HG03571 (cell line): Measurements from ENCODE around the gene FOXO4.
"Not testable (repeated sequence)": the region's sequence is repeated elsewhere in the genome, so short reads cannot be mapped to it uniquely, and the experiment has no call there.

ENCODE experiments used
- ATAC-seq: cut with Tn5 transposase; IDR thresholded peaks from one replicate; pipeline ENCODE4 v1.9.1; 2021; ENCODE audit not compliant: unreplicated experiment

Gene FOXO4

GRCh38 chrX:71095555-71095980 lies at the start of gene FOXO4:
FOXO4 (plus strand) TSS chrX:71095851; CDS start chrX:71096529, 678 bp downstream.
- peak; percentile 91 for ATAC-seq

- not testable (repeated sequence) for ATAC-seq
Observed at GRCh38 chrX:71047891-71048290, 47.8 kb upstream of the FOXO4 start.

GRCh38 chrX:71052721-71053120 lies 42.9 kb upstream of the FOXO4 start:
- ATAC-seq = no peak

GRCh38 chrX:71053217-71053621 lies 42.4 kb upstream of the FOXO4 start:
- peak; percentile 81 for ATAC-seq

- ATAC-seq = no peak
Observed at GRCh38 chrX:71056867-71057266, 38.8 kb upstream of the FOXO4 start.

- no peak for ATAC-seq
Observed at GRCh38 chrX:71057848-71058530, 37.7 kb upstream of the FOXO4 start.

GRCh38 chrX:71060127-71060526 lies 35.5 kb upstream of the FOXO4 start:
- ATAC-seq = no peak

GRCh38 chrX:71067089-71067488 lies 28.6 kb upstream of the FOXO4 start:
- no peak for ATAC-seq

- ATAC-seq = no peak
Observed at GRCh38 chrX:71067712-71068043, 28.0 kb upstream of the FOXO4 start.

- ATAC-seq = peak; percentile 98
Observed at GRCh38 chrX:71068044-71068918, 27.4 kb upstream of the FOXO4 start, which contains the start of gene SNX12. SNX12 (minus strand) TSS chrX:71068334; CDS start chrX:71068306, 28 bp downstream.

- no peak for ATAC-seq
Observed at GRCh38 chrX:71070531-71070930, 25.1 kb upstream of the FOXO4 start.

GRCh38 chrX:71081330-71082123 lies 14.1 kb upstream of the FOXO4 start:
- no peak for ATAC-seq

- no peak for ATAC-seq
Observed at GRCh38 chrX:71082124-71082647, 13.5 kb upstream of the FOXO4 start.

GRCh38 chrX:71082822-71083221 lies 12.8 kb upstream of the FOXO4 start:
- no peak for ATAC-seq

GRCh38 chrX:71085900-71086299 lies 9.8 kb upstream of the FOXO4 start:
- ATAC-seq = no peak

GRCh38 chrX:71091263-71091662 lies 4.4 kb upstream of the FOXO4 start:
- ATAC-seq = no peak

- ATAC-seq = no peak
Observed at GRCh38 chrX:71095033-71095432, 618 bp upstream of the FOXO4 start.

GRCh38 chrX:71095981-71096759 lies 519 bp downstream of the FOXO4 start:
- ATAC-seq = peak; percentile 22

GRCh38 chrX:71096760-71097032 lies 1.0 kb downstream of the FOXO4 start:
- no peak for ATAC-seq

- no peak for ATAC-seq
Observed at GRCh38 chrX:71098302-71098701, 2.7 kb downstream of the FOXO4 start.
